ENCODE results near the gene ACOX1.

GRCh38 chr17:76023900-76024237 lies 44.9 kb upstream of the ACOX1 start:
- TF ChIP-seq POLR2A (IDR thresholded peaks at IDR 0.05) (no peak), CTCF (IDR thresholded peaks at IDR 0.05) (no peak), EP300 (IDR thresholded peaks at IDR 0.05) (no peak), POLR2AphosphoS5 (IDR thresholded peaks at IDR 0.05) (no peak)

Measured in upper lobe of left lung (tissue), 4 donors.